Endothelial cell of umbilical vein (primary cell): ENCODE measurements around the gene SEMA4A. TPM values are rescaled to one million over a fixed set of nuclear protein-coding genes. Genes with fewer than 3 reads are reported as not detected.

Source experiments
- BruUV-seq: library from RNA; stranded (reverse); fragments of 400-500 nt; replicated peaks from 2 replicates; lab custom pipeline; 2021; lab: Mats Ljungman, UMichigan
- CTCF ChIA-PET: fragments of 300-600, 350-600 bp; sonication (Branson Sonifier 250); formaldehyde crosslinking; loops from one replicate; lab custom pipeline; 2021; ENCODE audit warnings: antibody characterized with exemption, inconsistent platforms; lab: Charles Lee
- POLR2A ChIA-PET: fragments of 300-600, 350-600 bp; sonication (Branson Sonifier 250); formaldehyde crosslinking; loops from one replicate; lab custom pipeline; 2021; ENCODE audit warnings: antibody characterized with exemption, inconsistent platforms; lab: Charles Lee
- DNase-seq: peaks from one replicate; pipeline ENCODE4 v3.0.0-alpha.2; 2011; ENCODE audit warnings: low read depth, low spot score
- FAIRE-seq: peaks from 2 replicates; lab custom pipeline; 2011; peaks lifted over from hg19 to GRCh38; lab: Jason Lieb, UNC
- H2AFZ ChIP-seq: 2 replicates; pipeline ENCODE4 v1.6.0; 2012; ENCODE audit warnings: low read depth, low read length, control low read depth, inconsistent platforms
- H3K27ac ChIP-seq: 2 replicates; pipeline ENCODE4 v1.5.1; 2011; ENCODE audit warnings: low read depth, mild to moderate bottlenecking, control low read depth, low read length, moderate library complexity; ENCODE audit not compliant: insufficient read depth
- H3K27me3 ChIP-seq, 2 experiments: 2 replicates each; pipeline versions ENCODE4 v1.6.0 to v1.6.1; 2011; ENCODE audit warnings: low read length in 2 of 2, mixed read lengths in 1 of 2; ENCODE audit not compliant: control insufficient read depth in 2 of 2, insufficient read depth in 2 of 2
- H3K36me3 ChIP-seq, 2 experiments: 2 replicates in 1 of 2; 3 replicates in 1 of 2; pipeline ENCODE4 v1.5.1; 2011; ENCODE audit warnings: low read length in 2 of 2, mild to moderate bottlenecking in 1 of 2, moderate library complexity in 1 of 2; ENCODE audit not compliant: control insufficient read depth in 2 of 2, insufficient read depth in 2 of 2; ENCODE audit errors: extremely low read depth in 1 of 2
- H3K4me1 ChIP-seq: 3 replicates; pipeline ENCODE4 v1.5.1; 2011; ENCODE audit warnings: mild to moderate bottlenecking, low read length; ENCODE audit not compliant: control insufficient read depth, insufficient read depth; ENCODE audit errors: extremely low read depth
- H3K4me2 ChIP-seq: 2 replicates; pipeline ENCODE4 v1.6.1; 2011; ENCODE audit warnings: low read length, control low read depth, mixed read lengths; ENCODE audit not compliant: insufficient read depth
- H3K4me3 ChIP-seq, 3 experiments: fragments of 200-600 bp in 1 of 3; sonication (generic), shearing (Covaris generic) in 1 of 3; replicated peaks in 1 of 3; 2 replicates each; pipeline ENCODE4 v1.5.1; 2011 to 2016; ENCODE audit warnings: control low read depth in 3 of 3, low read length in 3 of 3, mild to moderate bottlenecking in 2 of 3, inconsistent platforms in 1 of 3, low read depth in 1 of 3, moderate library complexity in 1 of 3; ENCODE audit not compliant: insufficient read depth in 1 of 3
- H3K79me2 ChIP-seq: 2 replicates; pipeline ENCODE4 v1.6.0; 2012; ENCODE audit warnings: low read length, inconsistent platforms; ENCODE audit not compliant: control insufficient read depth, insufficient read depth
- H3K9ac ChIP-seq: replicated peaks from 2 replicates; pipeline ENCODE3; 2011; ENCODE audit warnings: low read length, control low read depth; ENCODE audit not compliant: insufficient read depth; ENCODE audit errors: extremely low read depth
- H3K9me1 ChIP-seq: replicated peaks from 3 replicates; pipeline ENCODE4 v1.6.0; 2011; ENCODE audit warnings: mild to moderate bottlenecking, low read length; ENCODE audit not compliant: control insufficient read depth, insufficient read depth; ENCODE audit errors: extremely low read depth
- H3K9me3 ChIP-seq: replicated peaks from 2 replicates; pipeline ENCODE4 v1.5.1; 2012; ENCODE audit warnings: low read length, inconsistent platforms; ENCODE audit not compliant: control insufficient read depth, insufficient read depth
- H4K20me1 ChIP-seq: replicated peaks from 2 replicates; pipeline ENCODE3; 2011; ENCODE audit warnings: mild to moderate bottlenecking, low read length; ENCODE audit not compliant: control insufficient read depth, insufficient read depth; ENCODE audit errors: extremely low read depth
- EZH2 ChIP-seq: IDR thresholded peaks from 2 replicates; pipeline ENCODE4 v1.6.1; 2012; ENCODE audit warnings: borderline replicate concordance, low read depth, mild to moderate bottlenecking, moderate library complexity, low read length, inconsistent platforms; ENCODE audit not compliant: severe bottlenecking
- FOS ChIP-seq: IDR thresholded peaks from 2 replicates; pipeline ENCODE4 v1.6.1; 2011; ENCODE audit warnings: mild to moderate bottlenecking, low read length, moderate library complexity, borderline replicate concordance; ENCODE audit not compliant: insufficient read depth
- GATA2 ChIP-seq: IDR thresholded peaks from 2 replicates; pipeline ENCODE4 v1.7.0; 2011; ENCODE audit warnings: low read depth, mild to moderate bottlenecking, moderate library complexity, mixed read lengths, low read length; ENCODE audit not compliant: insufficient read length, insufficient read depth
- JUN ChIP-seq: IDR thresholded peaks from 2 replicates; pipeline ENCODE4 v1.6.1; 2011; ENCODE audit warnings: borderline replicate concordance, low read depth; ENCODE audit not compliant: insufficient read length, insufficient read depth
- MAX ChIP-seq: IDR thresholded peaks from 2 replicates; pipeline ENCODE4 v1.6.1; 2011; ENCODE audit not compliant: insufficient read depth, insufficient read length
- MYC ChIP-seq: IDR thresholded peaks from one replicate; pipeline ENCODE4 v1.6.1; 2011; ENCODE audit warnings: mild to moderate bottlenecking, low read depth, low read length
- POLR2A ChIP-seq: IDR thresholded peaks from 2 replicates; pipeline ENCODE4 v1.6.1; 2012; ENCODE audit warnings: low read depth, mild to moderate bottlenecking, control low read depth, low read length
- POLR2AphosphoS5 ChIP-seq: IDR thresholded peaks from 2 replicates; pipeline ENCODE4 v1.6.1; 2012; ENCODE audit warnings: low read depth, mild to moderate bottlenecking, control low read depth, low read length, moderate library complexity; ENCODE audit not compliant: insufficient read depth
- dilution Hi-C: fragments of 300-500 bp; cut with MboI; formaldehyde crosslinking; loops from one replicate; pipeline ENCODE4 v1.15.0; 2019; ENCODE audit warnings: low sequenced_read_pairs; ENCODE audit not compliant: extremely low pct_ligation_motif_present
- intact Hi-C: fragments of 100-400 bp; cut with micrococcal nuclease; formaldehyde crosslinking; loops from one replicate; pipeline ENCODE4 v1.10.0; 2022
- polyA plus RNA-seq, 4 experiments: library from polyadenylated mRNA; depleted of rRNA in 3 of 4; stranded (reverse) in 3 of 4; unstranded in 1 of 4; fragments of >200 nt; gene quantifications; 2 replicates each; pipeline versions ENCODE4 v1.2.1 to v1.2.3, GENCODE V29; 2011 to 2012; ENCODE audit warnings: missing spikeins in 1 of 4
- total RNA-seq: library from RNA; stranded (reverse); gene quantifications from 2 replicates; pipeline ENCODE4 v1.2.3, GENCODE V29; 2021
- TF ChIP-seq, protein P1 (sequence below), 2 donors: IDR thresholded peaks; 1 replicate in 1 of 2; 2 replicates in 1 of 2; pipeline ENCODE4 v1.5.1; 2011; ENCODE audit warnings: low read length in 2 of 2, mild to moderate bottlenecking in 2 of 2, moderate library complexity in 2 of 2, control low read depth in 1 of 2, inconsistent platforms in 1 of 2, low read depth in 1 of 2; ENCODE audit not compliant: insufficient read depth in 1 of 2; ENCODE audit errors: extremely low read depth in 1 of 2

The SEMA4A gene
- total and polyA plus RNA-seq, 2 donors (not counting 3 experiments of a cell fraction or from before 2014, with no cell fraction given) = 1.5 to 1.6 TPM

DNA sequence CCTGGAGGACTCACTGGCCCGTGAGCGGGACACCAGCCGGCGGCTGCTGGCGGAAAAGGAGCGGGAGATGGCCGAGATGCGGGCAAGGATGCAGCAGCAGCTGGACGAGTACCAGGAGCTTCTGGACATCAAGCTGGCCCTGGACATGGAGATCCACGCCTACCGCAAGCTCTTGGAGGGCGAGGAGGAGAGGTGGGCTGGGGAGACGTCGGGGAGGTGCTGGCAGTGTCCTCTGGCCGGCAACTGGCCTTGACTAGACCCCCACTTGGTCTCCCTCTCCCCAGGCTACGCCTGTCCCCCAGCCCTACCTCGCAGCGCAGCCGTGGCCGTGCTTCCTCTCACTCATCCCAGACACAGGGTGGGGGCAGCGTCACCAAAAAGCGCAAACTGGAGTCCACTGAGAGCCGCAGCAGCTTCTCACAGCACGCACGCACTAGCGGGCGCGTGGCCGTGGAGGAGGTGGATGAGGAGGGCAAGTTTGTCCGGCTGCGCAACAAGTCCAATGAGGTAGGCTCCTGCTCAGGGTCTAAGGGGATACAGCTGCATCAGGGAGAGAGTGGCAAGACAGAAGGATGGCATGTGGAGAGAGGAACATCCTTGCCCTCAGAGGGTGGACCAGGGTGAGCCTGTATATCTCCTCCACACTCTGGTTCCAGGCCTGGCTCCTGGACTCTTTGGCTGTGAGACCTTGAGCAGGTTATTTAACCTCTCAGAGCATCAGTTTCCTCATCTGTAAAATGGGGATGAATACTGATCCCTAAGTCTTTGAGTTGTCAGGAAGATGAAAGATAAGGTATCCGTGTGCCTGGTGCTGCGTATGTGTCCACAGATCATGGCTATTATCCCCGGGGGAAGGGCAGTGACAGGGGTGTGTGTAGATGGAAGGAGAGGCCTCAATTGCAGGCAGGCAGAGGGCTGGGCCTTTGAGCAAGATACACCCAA is 17.2 kb upstream of the SEMA4A start:
- no TSS peak for BruUV-seq
- peaks cover 26 to 62% of the 10 kb centered on the region in 2 experiments for H3K36me3 ChIP-seq
- intact Hi-C loops = loop anchor here (10.0 kb wide), 1 partner anchor 171 kb away; no protein-coding TSS in a partner anchor

More for the DNA sequence above, 17.2 kb upstream of the SEMA4A start:
- peaks cover 23% of the 10 kb centered on the region for H3K79me2 ChIP-seq
- H2AFZ ChIP-seq = no peak overlapping the region
- FAIRE-seq (no peak), DNase-seq (no peak)
- ChIA-PET POLR2A (no interaction called here), CTCF (interaction anchor here (1.1 to 13.0 kb wide), 5 partner anchors 10 to 89 kb away, joined by 3 to 627 read pairs (median 6); no protein-coding TSS in a partner anchor)
- H3K9me3 ChIP-seq = no peaks in the 10 kb centered on the region
- no peak overlapping the region for H3K4me2 ChIP-seq
- TF ChIP-seq MYC (no peak), JUN (no peak), POLR2AphosphoS5 (no peak), EZH2 (no peak), GATA2 (no peak), FOS (no peak), MAX (no peak), POLR2A (no peak)
- TF ChIP-seq, protein P1, sequence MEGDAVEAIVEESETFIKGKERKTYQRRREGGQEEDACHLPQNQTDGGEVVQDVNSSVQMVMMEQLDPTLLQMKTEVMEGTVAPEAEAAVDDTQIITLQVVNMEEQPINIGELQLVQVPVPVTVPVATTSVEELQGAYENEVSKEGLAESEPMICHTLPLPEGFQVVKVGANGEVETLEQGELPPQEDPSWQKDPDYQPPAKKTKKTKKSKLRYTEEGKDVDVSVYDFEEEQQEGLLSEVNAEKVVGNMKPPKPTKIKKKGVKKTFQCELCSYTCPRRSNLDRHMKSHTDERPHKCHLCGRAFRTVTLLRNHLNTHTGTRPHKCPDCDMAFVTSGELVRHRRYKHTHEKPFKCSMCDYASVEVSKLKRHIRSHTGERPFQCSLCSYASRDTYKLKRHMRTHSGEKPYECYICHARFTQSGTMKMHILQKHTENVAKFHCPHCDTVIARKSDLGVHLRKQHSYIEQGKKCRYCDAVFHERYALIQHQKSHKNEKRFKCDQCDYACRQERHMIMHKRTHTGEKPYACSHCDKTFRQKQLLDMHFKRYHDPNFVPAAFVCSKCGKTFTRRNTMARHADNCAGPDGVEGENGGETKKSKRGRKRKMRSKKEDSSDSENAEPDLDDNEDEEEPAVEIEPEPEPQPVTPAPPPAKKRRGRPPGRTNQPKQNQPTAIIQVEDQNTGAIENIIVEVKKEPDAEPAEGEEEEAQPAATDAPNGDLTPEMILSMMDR (IDR thresholded peaks at IDR 0.05; ENCODE audit: extremely low read depth in 1 of 2, insufficient read depth in 1 of 2, low read depth in 1 of 2, low read length in 2 of 2) = no peak
- H3K27ac ChIP-seq = no peak overlapping the region
- dilution Hi-C loops = loop anchor here (10.0 kb wide), 1 partner anchor 89 kb away; no protein-coding TSS in a partner anchor
- H4K20me1 ChIP-seq = no peaks in the 10 kb centered on the region
- H3K27me3 ChIP-seq = no peaks in the 10 kb centered on the region
- H3K4me3 ChIP-seq = no peak overlapping the region
- H3K9me1 ChIP-seq = no peaks in the 10 kb centered on the region
- H3K9ac ChIP-seq = no peak overlapping the region
- no peaks in the 10 kb centered on the region for H3K4me1 ChIP-seq
